Upper lobe of right lung (tissue), 1 donor: ENCODE data around the gene CAPN7. TPM values are rescaled to one million over a fixed set of nuclear protein-coding genes. Genes with fewer than 3 reads are reported as not detected.
"Not testable (repeated sequence)": the region's sequence is repeated elsewhere in the genome, so short reads cannot be mapped to it uniquely, and the experiment has no call there.

Source experiments
- ATAC-seq: fragments of 200-7000 bp; cut with Tn5 transposase; one replicate; pipeline ENCODE4 v1.9.1; 2020; ENCODE audit warnings: mild to moderate bottlenecking, moderate library complexity
- DNase-seq: peaks from one replicate; pipeline ENCODE4 v3.0.0-alpha.2; 2020
- H3K27ac ChIP-seq: fragments of 200-600 bp; one replicate; pipeline ENCODE4 v1.8.0; 2022
- H3K27me3 ChIP-seq: fragments of 200-600 bp; one replicate; pipeline ENCODE4 v1.8.0; 2022; ENCODE audit warnings: mild to moderate bottlenecking
- H3K36me3 ChIP-seq: fragments of 200-600 bp; one replicate; pipeline ENCODE4 v1.8.0; 2022
- H3K4me1 ChIP-seq: fragments of 200-600 bp; one replicate; pipeline ENCODE4 v1.8.0; 2022
- H3K4me3 ChIP-seq: fragments of 200-600 bp; one replicate; pipeline ENCODE4 v1.8.0; 2022; ENCODE audit warnings: mild to moderate bottlenecking
- H3K9me3 ChIP-seq: fragments of 200-600 bp; one replicate; pipeline ENCODE4 v1.8.0; 2022
- intact Hi-C: fragments of 100-400 bp; cut with DNase I; formaldehyde crosslinking; loops from one replicate; pipeline ENCODE4 v1.11.0; 2022
- total RNA-seq: library from RNA; stranded (reverse); fragmentation: NEBNext Ultra II Directional; extraction: Animal tissue kit (Norgen Biotek cat#: 25700); gene quantifications from one replicate; pipeline ENCODE4 v1.2.1, GENCODE V29; 2021
- TF ChIP-seq, protein P1 (sequence below): fragments of 200-600 bp; IDR thresholded peaks from one replicate; pipeline ENCODE4 v1.8.0; 2022; ENCODE audit warnings: antibody characterized with exemption
- donor health status: DM: no; HTN: yes; CAD: no; lungs with severe emphysema.

The CAPN7 gene
- total RNA-seq, 1 donor from 2014 or later, result 45.1 TPM

DNA sequence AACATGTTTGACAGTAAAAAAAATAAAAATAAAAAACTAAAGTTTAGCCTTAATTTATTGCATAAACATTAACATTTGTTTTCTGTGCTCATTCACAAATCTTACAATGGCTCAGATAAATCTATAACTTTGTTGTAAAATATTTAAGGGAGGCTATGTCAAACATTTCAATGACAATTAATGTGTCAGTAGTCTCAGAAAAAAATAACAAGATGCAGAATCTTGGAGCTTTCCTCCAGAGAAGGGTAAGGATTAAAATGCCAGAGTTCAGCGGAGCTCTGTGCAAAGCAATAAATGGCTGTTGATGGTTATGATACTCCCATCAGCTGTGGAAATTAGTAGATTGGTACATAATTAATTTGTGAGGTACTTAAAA, 20.0 kb upstream of the CAPN7 start:
- Histone ChIP-seq H3K4me1 (no peaks in the 10 kb centered on the region), H3K27ac (no peak overlapping the region), H3K36me3 (no peaks in the 10 kb centered on the region), H3K27me3 (no peaks in the 10 kb centered on the region), H3K9me3 (no peaks in the 10 kb centered on the region), H3K4me3 (no peak overlapping the region)
- TF ChIP-seq, protein P1, sequence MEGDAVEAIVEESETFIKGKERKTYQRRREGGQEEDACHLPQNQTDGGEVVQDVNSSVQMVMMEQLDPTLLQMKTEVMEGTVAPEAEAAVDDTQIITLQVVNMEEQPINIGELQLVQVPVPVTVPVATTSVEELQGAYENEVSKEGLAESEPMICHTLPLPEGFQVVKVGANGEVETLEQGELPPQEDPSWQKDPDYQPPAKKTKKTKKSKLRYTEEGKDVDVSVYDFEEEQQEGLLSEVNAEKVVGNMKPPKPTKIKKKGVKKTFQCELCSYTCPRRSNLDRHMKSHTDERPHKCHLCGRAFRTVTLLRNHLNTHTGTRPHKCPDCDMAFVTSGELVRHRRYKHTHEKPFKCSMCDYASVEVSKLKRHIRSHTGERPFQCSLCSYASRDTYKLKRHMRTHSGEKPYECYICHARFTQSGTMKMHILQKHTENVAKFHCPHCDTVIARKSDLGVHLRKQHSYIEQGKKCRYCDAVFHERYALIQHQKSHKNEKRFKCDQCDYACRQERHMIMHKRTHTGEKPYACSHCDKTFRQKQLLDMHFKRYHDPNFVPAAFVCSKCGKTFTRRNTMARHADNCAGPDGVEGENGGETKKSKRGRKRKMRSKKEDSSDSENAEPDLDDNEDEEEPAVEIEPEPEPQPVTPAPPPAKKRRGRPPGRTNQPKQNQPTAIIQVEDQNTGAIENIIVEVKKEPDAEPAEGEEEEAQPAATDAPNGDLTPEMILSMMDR, result no peak
- no peak for ATAC-seq
- DNase-seq, result no peak
- intact Hi-C loops, result no loop called here

DNA sequence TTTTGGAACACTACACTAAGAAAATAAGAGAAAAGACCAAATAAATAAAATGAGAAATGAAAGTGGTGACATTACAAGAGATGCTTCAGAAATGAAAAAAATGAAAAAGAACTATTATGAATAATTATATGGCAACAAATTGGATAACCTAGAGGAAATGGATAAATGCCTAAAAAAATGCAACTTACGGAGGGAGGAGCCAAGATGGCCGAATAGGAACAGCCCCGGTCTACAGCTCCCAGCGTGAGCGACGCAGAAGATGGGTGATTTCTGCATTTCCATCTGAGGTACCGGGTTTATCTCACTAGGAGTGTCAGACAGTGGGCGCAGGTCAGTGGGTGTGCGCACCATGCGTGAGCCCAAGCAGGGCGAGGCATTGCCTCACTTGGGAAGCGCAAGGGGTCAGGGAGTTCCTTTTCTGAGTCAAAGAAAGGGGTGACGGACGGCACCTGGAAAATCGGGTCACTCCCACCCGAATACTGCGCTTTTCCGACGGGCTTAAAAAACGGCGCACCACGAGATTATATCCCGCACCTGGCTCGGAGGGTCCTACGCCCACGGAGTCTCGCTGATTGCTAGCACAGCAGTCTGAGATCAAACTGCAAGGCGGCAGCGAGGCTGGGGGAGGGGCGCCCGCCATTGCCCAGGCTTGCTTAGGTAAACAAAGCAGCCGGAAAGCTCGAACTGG, 19.4 kb upstream of the CAPN7 start:
- ATAC-seq, H3K4me1 ChIP-seq, H3K27me3 ChIP-seq, intact Hi-C loops, H3K9me3 ChIP-seq, H3K36me3 ChIP-seq, DNase-seq, H3K27ac ChIP-seq, H3K4me3 ChIP-seq: not testable (repeated sequence)

DNA sequence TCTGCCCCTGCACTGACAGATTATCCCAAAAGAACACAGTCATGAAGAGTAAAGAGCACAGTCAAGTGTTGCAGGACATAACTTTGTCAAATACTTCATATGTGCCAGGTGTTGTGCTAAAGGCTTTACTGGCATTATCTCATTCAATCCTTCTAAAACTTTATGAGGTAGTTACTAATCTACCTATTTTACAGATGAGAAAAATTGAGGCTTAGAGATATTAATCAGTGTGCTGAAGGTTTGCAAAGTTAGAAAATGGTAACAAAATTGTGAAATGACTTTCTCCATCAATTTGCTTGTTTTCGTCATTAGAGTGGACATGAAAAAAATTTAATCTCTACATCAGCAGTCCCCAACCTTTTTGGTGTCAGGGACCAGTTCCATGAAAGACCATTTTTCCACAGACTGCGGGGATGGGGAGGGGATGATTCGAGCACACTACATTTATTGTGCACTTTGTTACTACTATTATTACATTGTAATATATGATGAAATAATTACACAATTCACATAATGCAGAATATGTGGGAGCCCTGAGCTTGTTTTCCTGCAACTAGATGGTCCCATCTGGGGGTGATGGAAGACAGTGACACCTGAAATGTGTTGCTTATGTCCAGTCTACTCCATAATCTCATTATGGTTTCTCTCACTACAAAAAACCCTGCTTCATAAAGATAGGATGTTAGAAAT, 8.6 kb upstream of the CAPN7 start:
- intact Hi-C loops, result no loop called here
- no peaks in the 10 kb centered on the region for H3K36me3 ChIP-seq
- TF ChIP-seq, protein P1, result no peak
- no peaks in the 10 kb centered on the region for H3K27me3 ChIP-seq
- H3K4me3 ChIP-seq, result no peak overlapping the region
- no peaks in the 10 kb centered on the region for H3K9me3 ChIP-seq
- no peak for DNase-seq
- no peak overlapping the region for H3K27ac ChIP-seq
- H3K4me1 ChIP-seq, result no peaks in the 10 kb centered on the region
- no peak for ATAC-seq

DNA sequence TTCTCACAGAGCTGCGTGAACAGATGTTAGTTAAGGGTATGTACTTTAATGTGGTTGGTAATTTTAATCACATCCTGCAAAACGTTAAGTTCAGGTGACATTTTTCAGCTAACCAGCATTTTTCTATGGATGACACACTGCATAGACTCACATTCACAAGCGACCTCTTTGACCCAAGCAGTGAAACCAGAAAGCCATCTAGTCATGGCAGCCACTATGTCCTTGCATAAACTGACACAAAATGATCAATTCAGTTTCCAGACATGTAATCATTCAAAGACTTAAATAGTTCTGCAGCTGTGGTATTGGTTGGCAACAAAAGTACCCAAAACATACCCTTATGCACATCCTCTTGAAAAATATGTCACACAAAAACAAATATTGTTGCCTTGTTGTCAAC, 7.4 kb upstream of the CAPN7 start:
- TF ChIP-seq, protein P1, result no peak
- Histone ChIP-seq H3K36me3 (no peaks in the 10 kb centered on the region), H3K4me1 (no peaks in the 10 kb centered on the region), H3K9me3 (no peaks in the 10 kb centered on the region), H3K4me3 (no peak overlapping the region), H3K27ac (no peak overlapping the region), H3K27me3 (no peaks in the 10 kb centered on the region)
- intact Hi-C loops, result no loop called here
- DNase-seq (no peak), ATAC-seq (no peak)

DNA sequence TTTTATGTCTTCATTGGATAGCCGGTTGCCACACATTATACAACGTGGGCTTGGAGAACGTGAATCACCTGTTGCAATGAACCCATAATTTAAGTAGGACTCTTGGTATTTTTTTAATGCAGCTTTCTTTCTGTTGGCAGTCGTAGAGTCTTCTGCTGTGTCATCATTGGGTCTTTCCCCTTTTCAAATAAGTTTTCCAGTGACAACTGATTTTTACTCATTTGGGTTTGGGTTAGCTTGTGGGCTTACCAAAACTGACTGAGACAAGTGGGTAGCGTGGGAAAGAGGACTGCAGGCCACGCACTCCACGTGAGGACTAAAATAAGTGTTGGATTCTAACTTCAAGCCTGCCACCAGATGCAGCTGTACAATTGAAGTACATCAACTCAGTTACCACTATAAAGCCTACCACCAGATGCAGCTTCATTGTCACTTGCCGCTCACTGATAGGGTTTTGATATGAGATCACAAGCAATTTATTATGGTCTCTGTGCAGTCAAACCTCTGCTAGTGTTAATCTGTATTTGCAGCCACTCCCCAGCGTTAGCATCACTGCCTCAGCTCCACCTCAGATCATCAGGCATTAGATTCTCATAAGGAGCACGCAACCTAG, 6.4 kb upstream of the CAPN7 start:
- intact Hi-C loops, result no loop called here
- TF ChIP-seq, protein P1, result no peak

DNA sequence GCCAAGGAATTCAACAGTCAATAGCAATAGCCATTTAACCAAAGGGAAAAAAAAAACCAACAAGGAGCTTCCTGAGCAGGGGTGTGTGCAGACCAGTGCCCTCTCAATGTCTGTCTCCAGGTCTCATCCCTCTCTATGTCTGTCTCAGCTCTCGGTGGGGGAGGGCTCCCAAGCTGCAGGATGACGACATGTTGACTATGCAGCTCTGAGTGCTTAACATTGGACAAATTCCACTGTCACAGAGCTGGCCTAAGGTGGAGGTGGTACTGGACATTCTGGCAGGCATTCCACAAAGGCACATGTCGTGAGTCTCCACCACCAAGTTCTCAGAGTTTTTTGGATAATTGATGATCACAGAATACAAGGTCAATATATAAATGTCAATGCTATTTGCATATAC, 2.0 kb upstream of the CAPN7 start:
- no peaks in the 10 kb centered on the region for H3K9me3 ChIP-seq
- intact Hi-C loops, result no loop called here
- no peak overlapping the region for H3K27ac ChIP-seq
- H3K36me3 ChIP-seq, result peaks cover under 1% of the 10 kb centered on the region
- no peaks in the 10 kb centered on the region for H3K27me3 ChIP-seq
- ATAC-seq (no peak), DNase-seq (no peak)
- no peak overlapping the region for H3K4me3 ChIP-seq
- H3K4me1 ChIP-seq, result peaks cover 15% of the 10 kb centered on the region
- TF ChIP-seq, protein P1, result no peak

More for the DNA sequence above, 6.4 kb upstream of the CAPN7 start:
- Histone ChIP-seq H3K9me3 (no peaks in the 10 kb centered on the region), H3K27me3 (no peaks in the 10 kb centered on the region), H3K27ac (no peak overlapping the region), H3K4me3 (no peak overlapping the region), H3K4me1 (no peaks in the 10 kb centered on the region), H3K36me3 (no peaks in the 10 kb centered on the region)
- no peak for ATAC-seq
- no peak for DNase-seq
